ENCODE results near the gene GOLGA8K.
"Not testable (repeated sequence)": the region's sequence is repeated elsewhere in the genome, so short reads cannot be mapped to it uniquely, and the experiment has no call there.

Gene GOLGA8K, protein sequence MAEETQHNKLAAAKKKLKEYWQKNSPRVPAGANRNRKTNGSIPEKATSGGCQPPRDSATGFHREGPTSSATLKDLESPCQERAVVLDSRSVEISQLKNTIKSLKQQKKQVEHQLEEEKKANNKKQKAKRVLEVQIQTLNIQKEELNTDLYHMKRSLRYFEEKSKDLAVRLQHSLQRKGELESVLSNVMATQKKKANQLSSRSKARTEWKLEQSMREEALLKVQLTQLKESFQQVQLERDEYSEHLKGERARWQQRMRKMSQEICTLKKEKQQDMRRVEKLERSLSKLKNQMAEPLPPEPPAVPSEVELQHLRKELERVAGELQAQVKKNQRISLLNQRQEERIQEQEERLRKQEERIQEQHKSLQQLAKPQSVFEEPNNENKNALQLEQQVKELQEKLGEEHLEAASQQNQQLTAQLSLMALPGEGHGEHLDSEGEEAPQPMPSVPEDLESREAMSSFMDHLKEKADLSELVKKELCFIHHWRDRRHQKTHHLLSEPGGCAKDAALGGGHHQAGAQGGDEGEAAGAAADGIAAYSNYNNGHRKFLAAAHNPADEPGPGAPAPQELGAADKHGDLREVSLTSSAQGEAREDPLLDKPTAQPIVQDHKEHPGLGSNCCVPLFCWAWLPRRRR

GRCh38 chr15:32403192-32403591 is at the start of gene GOLGA8K:
GOLGA8K (minus strand) TSS chr15:32403292; CDS start chr15:32403194, 98 bp downstream.
- not testable (repeated sequence) for H3K4me3 ChIP-seq (ENCODE audit: low read depth, low read length); DNase-seq (ENCODE audit: low read depth)

DNA sequence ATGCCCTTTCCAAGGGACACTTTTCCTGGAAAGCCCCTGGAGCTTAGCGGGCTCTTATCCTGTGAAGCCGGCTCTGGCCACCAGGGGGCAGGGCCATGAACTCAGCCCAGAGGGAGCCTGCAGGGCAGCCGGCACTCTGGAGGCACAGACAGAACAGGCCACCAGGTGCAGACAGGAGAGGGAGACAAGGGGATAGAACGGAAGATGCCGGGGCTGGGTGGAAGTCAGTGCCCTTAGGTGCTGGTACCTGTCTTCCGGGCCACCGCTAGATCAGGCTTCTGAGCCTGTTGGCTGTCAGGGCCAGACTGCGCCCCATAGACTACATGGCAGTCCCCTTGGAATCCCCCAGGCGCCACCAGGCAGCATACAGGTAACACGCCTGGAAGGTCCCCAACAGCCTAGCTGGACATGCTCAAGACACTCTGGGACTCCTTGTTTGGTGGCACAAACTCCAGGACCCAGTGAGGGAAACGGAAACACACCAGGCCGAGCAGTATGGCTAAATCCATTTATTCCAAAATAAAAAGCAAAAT is 37.4 kb upstream of the GOLGA8K start:
- not testable (repeated sequence) for DNase-seq (ENCODE audit: low read depth)

GRCh38 chr15:32434102-32434963 is 31.2 kb upstream of the GOLGA8K start:
- not testable (repeated sequence) for DNase-seq (ENCODE audit: low read depth); H3K4me3 ChIP-seq (ENCODE audit: low read depth, low read length)

More for the DNA sequence above, 37.4 kb upstream of the GOLGA8K start:
- not testable (repeated sequence) for H3K4me3 ChIP-seq (ENCODE audit: low read depth, low read length)

GRCh38 chr15:32427635-32428034 is 24.5 kb upstream of the GOLGA8K start:
- not testable (repeated sequence) for DNase-seq (ENCODE audit: low read depth); H3K4me3 ChIP-seq (ENCODE audit: low read depth, low read length)

- H3K4me3 ChIP-seq (ENCODE audit: low read depth, low read length); DNase-seq (ENCODE audit: low read depth): not testable (repeated sequence)
Measured at GRCh38 chr15:32426511-32426910, 23.4 kb upstream of the GOLGA8K start.

GRCh38 chr15:32407903-32408302 is 4.8 kb upstream of the GOLGA8K start:
- not testable (repeated sequence) for DNase-seq (ENCODE audit: low read depth); H3K4me3 ChIP-seq (ENCODE audit: low read depth, low read length)

DNA sequence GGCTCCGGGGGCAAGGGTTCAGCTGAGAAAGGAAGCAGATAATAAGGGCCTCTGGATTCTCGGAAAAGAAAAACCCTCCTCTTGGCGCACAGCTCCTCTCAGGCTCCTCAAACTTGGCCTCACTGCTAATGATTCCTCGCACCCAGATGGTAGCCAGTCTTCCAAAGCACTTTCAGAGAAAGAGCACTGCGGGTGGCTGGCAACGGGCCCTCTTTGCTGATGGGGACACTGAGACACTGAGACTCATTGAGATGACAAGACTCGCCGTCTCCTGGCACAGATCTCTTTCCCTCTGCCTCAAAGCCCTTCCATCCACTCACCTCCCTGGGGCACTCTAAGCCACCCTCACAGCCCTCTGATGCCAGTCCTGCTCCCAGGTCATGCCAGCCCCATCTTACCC is 6.6 kb downstream of the GOLGA8K start:
- not testable (repeated sequence) for DNase-seq (ENCODE audit: low read depth); H3K4me3 ChIP-seq (ENCODE audit: low read depth, low read length)

DNA sequence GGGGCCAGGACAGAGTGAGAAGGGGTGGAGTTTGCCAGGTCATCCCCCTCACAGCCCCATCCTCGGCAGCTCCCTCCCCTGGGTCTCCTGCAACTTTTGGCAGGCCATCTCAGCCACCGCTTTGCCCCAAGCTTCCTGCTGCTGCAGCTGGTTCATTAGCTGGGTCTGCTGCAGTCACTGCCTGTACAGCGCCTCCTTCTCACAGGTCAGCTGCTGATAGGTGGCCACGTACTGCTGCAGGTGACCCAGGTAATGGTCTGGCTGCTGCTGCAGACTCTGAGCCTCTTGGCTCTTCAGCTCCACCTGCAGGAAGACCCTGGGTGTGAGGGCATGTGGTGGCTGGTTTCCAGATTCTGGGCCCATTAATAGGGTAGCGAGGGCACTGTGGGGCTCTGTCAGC is 8.3 kb downstream of the GOLGA8K start:
- not testable (repeated sequence) for DNase-seq (ENCODE audit: low read depth); H3K4me3 ChIP-seq (ENCODE audit: low read depth, low read length)

- not testable (repeated sequence) for DNase-seq (ENCODE audit: low read depth); H3K4me3 ChIP-seq (ENCODE audit: low read depth, low read length)
Measured at GRCh38 chr15:32388050-32388648, 14.9 kb downstream of the GOLGA8K start.

- not testable (repeated sequence) for H3K4me3 ChIP-seq (ENCODE audit: low read depth, low read length); DNase-seq (ENCODE audit: low read depth)
Measured at GRCh38 chr15:32385823-32386495, 17.1 kb downstream of the GOLGA8K start.

DNA sequence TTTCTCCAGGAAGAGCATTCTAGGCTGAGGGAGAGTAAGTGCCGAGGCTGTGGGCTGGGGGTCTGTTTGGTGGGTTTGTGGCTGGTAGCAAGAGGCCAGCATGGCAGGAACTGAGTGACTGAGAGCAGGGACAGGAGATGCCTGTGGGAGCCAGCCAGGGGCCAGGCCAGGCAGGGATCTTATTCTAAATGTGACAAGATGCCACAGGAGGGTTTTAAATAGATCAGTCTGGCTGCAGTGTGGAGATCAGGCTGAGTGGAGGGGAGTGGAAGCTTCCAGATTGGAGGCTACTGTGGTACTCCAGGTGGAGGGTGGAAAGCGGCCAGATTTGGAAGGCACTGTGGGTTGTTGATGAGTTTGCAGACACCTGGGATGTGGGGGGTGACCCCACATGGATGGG is 28.9 kb downstream of the GOLGA8K start:
- DNase-seq (ENCODE audit: low read depth); H3K4me3 ChIP-seq (ENCODE audit: low read depth, low read length): not testable (repeated sequence)

DNA sequence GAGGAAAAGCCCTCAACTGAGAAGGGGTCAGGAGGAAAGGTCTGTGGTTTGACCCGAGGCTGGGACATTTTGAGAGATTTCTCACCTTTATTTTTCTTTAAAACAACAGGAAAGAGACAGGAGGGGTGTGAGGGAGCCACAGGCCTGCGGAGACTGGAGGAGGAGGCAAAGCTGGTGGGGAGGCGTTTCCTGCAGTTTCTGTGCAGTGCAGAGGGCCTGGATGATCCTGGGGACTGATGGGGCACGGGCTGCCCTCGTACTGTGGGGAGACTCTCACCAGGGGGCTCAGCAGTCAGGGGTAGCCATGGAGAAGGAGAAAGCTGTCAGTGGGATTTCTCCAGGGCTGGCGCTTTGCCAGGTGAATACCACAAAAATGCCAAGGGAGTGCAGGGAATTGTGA is 29.4 kb downstream of the GOLGA8K start:
- DNase-seq (ENCODE audit: low read depth) = not testable (repeated sequence)

DNA sequence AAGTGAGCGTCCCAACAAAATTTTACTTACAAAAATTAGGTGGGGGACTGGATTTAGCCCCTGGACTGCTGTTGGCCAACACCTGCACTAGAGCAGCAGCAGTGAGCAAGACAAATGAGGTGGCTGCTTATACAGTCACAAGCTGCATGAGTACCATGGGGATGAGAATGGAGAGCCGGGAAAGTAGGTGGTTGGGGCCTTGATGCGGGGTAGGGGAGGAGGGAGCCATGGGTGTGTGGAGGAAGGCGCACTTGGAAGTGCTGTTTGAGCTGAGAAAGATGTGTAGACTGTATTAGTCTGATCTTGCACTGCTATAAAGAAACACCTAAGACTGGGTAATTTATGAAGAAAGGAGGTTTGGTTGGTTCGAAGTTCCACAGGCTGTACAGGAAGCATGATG is 31.0 kb downstream of the GOLGA8K start:
- DNase-seq (ENCODE audit: low read depth); H3K4me3 ChIP-seq (ENCODE audit: low read depth, low read length): not testable (repeated sequence)

More for the DNA sequence above, 29.4 kb downstream of the GOLGA8K start:
- H3K4me3 ChIP-seq (ENCODE audit: low read depth, low read length) = not testable (repeated sequence)

- H3K4me3 ChIP-seq (ENCODE audit: low read depth, low read length); DNase-seq (ENCODE audit: low read depth): not testable (repeated sequence)
Measured at GRCh38 chr15:32370526-32370925, 32.6 kb downstream of the GOLGA8K start.

DNA sequence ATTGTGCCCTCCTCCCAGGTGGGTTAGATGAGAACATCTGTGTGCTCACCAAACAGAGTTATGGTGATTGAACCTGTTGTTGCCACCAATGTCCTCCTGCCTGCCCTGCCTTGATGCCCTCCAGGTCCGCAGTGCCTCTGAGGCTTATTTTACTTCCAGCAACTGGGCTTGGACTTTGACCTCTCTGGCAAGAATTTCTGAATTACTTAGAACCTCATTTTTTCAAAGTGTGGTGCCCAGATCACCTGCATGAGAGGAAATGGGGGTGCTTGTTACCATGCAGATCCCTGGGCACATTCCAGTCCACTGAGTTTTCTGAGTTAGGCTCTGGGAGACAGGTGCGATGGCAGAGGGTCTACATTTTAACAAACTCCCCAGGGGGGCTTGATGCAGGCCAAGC is 33.0 kb downstream of the GOLGA8K start:
- DNase-seq (ENCODE audit: low read depth) = not testable (repeated sequence)

GRCh38 chr15:32366492-32366891 is 36.6 kb downstream of the GOLGA8K start:
- not testable (repeated sequence) for DNase-seq (ENCODE audit: low read depth)

More for the DNA sequence above, 33.0 kb downstream of the GOLGA8K start:
- H3K4me3 ChIP-seq (ENCODE audit: low read depth, low read length) = not testable (repeated sequence)

GRCh38 chr15:32365955-32366354 is 37.1 kb downstream of the GOLGA8K start:
- DNase-seq (ENCODE audit: low read depth) = not testable (repeated sequence)

More at GRCh38 chr15:32366492-32366891, 36.6 kb downstream of the GOLGA8K start:
- H3K4me3 ChIP-seq (ENCODE audit: low read depth, low read length) = not testable (repeated sequence)

GRCh38 chr15:32364944-32365343 is 38.1 kb downstream of the GOLGA8K start:
- H3K4me3 ChIP-seq (ENCODE audit: low read depth, low read length); DNase-seq (ENCODE audit: low read depth): not testable (repeated sequence)

More at GRCh38 chr15:32365955-32366354, 37.1 kb downstream of the GOLGA8K start:
- not testable (repeated sequence) for H3K4me3 ChIP-seq (ENCODE audit: low read depth, low read length)

All from NB4 (cell line).